Testis (tissue), 3 donors: ENCODE data around the gene DONSON. TPM values are rescaled to one million over a fixed set of nuclear protein-coding genes. Genes with fewer than 3 reads are reported as not detected.

Experiments used
- DNase-seq: peaks from one replicate; pipeline ENCODE4 v3.0.0-alpha.2; 2019
- H3K27ac ChIP-seq, 2 donors: fragments of 200-600 bp; sonication (generic); one replicate each; pipeline ENCODE4 v1.5.1; 2019
- H3K27me3 ChIP-seq: fragments of 200-600 bp; sonication (generic); one replicate; pipeline ENCODE4 v1.5.1; 2019
- H3K36me3 ChIP-seq: fragments of 200-600 bp; sonication (generic); one replicate; pipeline ENCODE4 v1.5.1; 2017; ENCODE audit warnings: low read depth; ENCODE audit errors: missing control alignments
- H3K4me1 ChIP-seq: fragments of 200-600 bp; sonication (generic); one replicate; pipeline ENCODE4 v1.5.1; 2019
- H3K4me3 ChIP-seq, 2 donors: fragments of 200-600 bp; sonication (generic); one replicate each; pipeline ENCODE4 v1.5.1; 2017 to 2019
- H3K9me3 ChIP-seq: fragments of 200-600 bp; sonication (generic); one replicate; pipeline ENCODE4 v1.5.1; 2017
- CTCF ChIP-seq, 3 experiments: fragments of 450-650 bp in 2 of 3; fragments of 200-600 bp in 1 of 3; sonication (generic) in 1 of 3; IDR thresholded peaks; one replicate each; pipeline ENCODE4 v1.5.1; 2016 to 2019; ENCODE audit warnings: antibody characterized with exemption in 3 of 3, mild to moderate bottlenecking in 2 of 3, moderate library complexity in 1 of 3
- POLR2A ChIP-seq: fragments of 450-650 bp; IDR thresholded peaks from one replicate; pipeline ENCODE4 v1.6.1; 2017; ENCODE audit warnings: antibody characterized with exemption, mild to moderate bottlenecking, moderate library complexity
- WGBS, 2 donors: methylation state at CpG; one replicate each; pipeline ENCODE4 v1.1.5; 2018; 5-methylcytosine and 5-hydroxymethylcytosine counted together
- intact Hi-C: fragments of 100-400 bp; cut with DNase I; formaldehyde crosslinking; loops from one replicate; pipeline ENCODE4 v1.15.1; 2023; ENCODE audit warnings: low total_unique reads
- polyA plus RNA-seq: library from polyadenylated mRNA; stranded (reverse); fragments of 350-450 nt; fragmentation: Illumina TruSeq; extraction: RNeasy Lipid Tissue Mini Kit (QIAGEN cat#74804); gene quantifications from one replicate; pipeline ENCODE4 v1.2.3, GENCODE V29; 2014; ENCODE audit warnings: low read depth, low replicate concordance; ENCODE audit not compliant: insufficient read depth
- total RNA-seq, 2 donors: library from RNA; depleted of rRNA; stranded (reverse); fragments of >200 nt; gene quantifications; one replicate each; pipeline ENCODE4 v1.2.3, GENCODE V29; 2016

DONSON gene
- total and polyA plus RNA-seq, 3 donors from 2014 or later: 34.4 to 66.1 (median 46.9) TPM

- DNase-seq: peak; percentile 48
Observed at GRCh38 chr21:33587792-33588484, 546 bp downstream of the DONSON start.

GRCh38 chr21:33586927-33587326, 1.6 kb downstream of the DONSON start:
- H3K36me3 ChIP-seq: no peaks in the 10 kb centered on the region
- intact Hi-C loops: no loop called here
- no peaks in the 10 kb centered on the region for H3K9me3 ChIP-seq
- DNase-seq: no peak
- H3K4me1 ChIP-seq: peaks cover 4% of the 10 kb centered on the region
- 65 to 70% methylated on average over 6 of the region's 6 CpGs for WGBS, 2 donors
- no peak overlapping the region for H3K27ac ChIP-seq
- H3K4me3 ChIP-seq: no peak overlapping the region
- TF ChIP-seq CTCF (IDR thresholded peaks at IDR 0.05) (no peak), POLR2A (no peak)
- H3K27me3 ChIP-seq: no peaks in the 10 kb centered on the region

More at GRCh38 chr21:33587792-33588484, 546 bp downstream of the DONSON start:
- Histone ChIP-seq H3K4me3 (peak overlapping the region; percentile 63 to 82), H3K9me3 (no peaks in the 10 kb centered on the region), H3K4me1 (peaks cover 4% of the 10 kb centered on the region), H3K36me3 (no peaks in the 10 kb centered on the region), H3K27me3 (no peaks in the 10 kb centered on the region), H3K27ac (peak overlapping the region; percentile 21 to 87)
- intact Hi-C loops: no loop called here
- WGBS, 2 donors: 1% methylated on average over 24 to 53 of the region's 57 CpGs
- TF ChIP-seq CTCF (IDR thresholded peaks at IDR 0.05) (no peak), POLR2A (no peak)

- intact Hi-C loops: no loop called here
- Histone ChIP-seq H3K36me3 (no peaks in the 10 kb centered on the region), H3K27me3 (no peaks in the 10 kb centered on the region), H3K9me3 (no peaks in the 10 kb centered on the region), H3K27ac (no peak overlapping the region), H3K4me3 (no peak overlapping the region), H3K4me1 (peaks cover 4% of the 10 kb centered on the region)
- TF ChIP-seq POLR2A (no peak), CTCF (IDR thresholded peaks at IDR 0.05) (no peak)
- no peak for DNase-seq
- WGBS, 2 donors: 83 to 86% methylated on average over 3 of the region's 3 CpGs
Observed at GRCh38 chr21:33584455-33584854, 4.0 kb downstream of the DONSON start.

- Histone ChIP-seq H3K4me1 (no peaks in the 10 kb centered on the region), H3K9me3 (no peaks in the 10 kb centered on the region), H3K27ac (no peak overlapping the region), H3K4me3 (no peak overlapping the region), H3K27me3 (no peaks in the 10 kb centered on the region), H3K36me3 (no peaks in the 10 kb centered on the region)
- no peak for TF ChIP-seq CTCF (IDR thresholded peaks at IDR 0.05)
- no peak for TF ChIP-seq POLR2A
- no peak for DNase-seq
- intact Hi-C loops: no loop called here
- 85 to 90% methylated on average over 7 of the region's 7 CpGs for WGBS, 2 donors
Observed at GRCh38 chr21:33578959-33579542, 9.4 kb downstream of the DONSON start.
